Activated CD8-positive, alpha-beta memory T cell treated with anti-CD3 and anti-CD28 coated beads, Interleukin-2, amount 50 U/mL, for 24 hours (primary cell): ENCODE measurements around the gene TESK2.
"Not testable (repeated sequence)": the region's sequence is repeated elsewhere in the genome, so short reads cannot be mapped to it uniquely, and the experiment has no call there.

Experiments
- DNase-seq: peaks from one replicate; pipeline ENCODE4 v3.0.0-alpha.2; 2020; ENCODE audit errors: extremely low read depth

Gene TESK2, protein sequence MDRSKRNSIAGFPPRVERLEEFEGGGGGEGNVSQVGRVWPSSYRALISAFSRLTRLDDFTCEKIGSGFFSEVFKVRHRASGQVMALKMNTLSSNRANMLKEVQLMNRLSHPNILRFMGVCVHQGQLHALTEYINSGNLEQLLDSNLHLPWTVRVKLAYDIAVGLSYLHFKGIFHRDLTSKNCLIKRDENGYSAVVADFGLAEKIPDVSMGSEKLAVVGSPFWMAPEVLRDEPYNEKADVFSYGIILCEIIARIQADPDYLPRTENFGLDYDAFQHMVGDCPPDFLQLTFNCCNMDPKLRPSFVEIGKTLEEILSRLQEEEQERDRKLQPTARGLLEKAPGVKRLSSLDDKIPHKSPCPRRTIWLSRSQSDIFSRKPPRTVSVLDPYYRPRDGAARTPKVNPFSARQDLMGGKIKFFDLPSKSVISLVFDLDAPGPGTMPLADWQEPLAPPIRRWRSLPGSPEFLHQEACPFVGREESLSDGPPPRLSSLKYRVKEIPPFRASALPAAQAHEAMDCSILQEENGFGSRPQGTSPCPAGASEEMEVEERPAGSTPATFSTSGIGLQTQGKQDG

DNA sequence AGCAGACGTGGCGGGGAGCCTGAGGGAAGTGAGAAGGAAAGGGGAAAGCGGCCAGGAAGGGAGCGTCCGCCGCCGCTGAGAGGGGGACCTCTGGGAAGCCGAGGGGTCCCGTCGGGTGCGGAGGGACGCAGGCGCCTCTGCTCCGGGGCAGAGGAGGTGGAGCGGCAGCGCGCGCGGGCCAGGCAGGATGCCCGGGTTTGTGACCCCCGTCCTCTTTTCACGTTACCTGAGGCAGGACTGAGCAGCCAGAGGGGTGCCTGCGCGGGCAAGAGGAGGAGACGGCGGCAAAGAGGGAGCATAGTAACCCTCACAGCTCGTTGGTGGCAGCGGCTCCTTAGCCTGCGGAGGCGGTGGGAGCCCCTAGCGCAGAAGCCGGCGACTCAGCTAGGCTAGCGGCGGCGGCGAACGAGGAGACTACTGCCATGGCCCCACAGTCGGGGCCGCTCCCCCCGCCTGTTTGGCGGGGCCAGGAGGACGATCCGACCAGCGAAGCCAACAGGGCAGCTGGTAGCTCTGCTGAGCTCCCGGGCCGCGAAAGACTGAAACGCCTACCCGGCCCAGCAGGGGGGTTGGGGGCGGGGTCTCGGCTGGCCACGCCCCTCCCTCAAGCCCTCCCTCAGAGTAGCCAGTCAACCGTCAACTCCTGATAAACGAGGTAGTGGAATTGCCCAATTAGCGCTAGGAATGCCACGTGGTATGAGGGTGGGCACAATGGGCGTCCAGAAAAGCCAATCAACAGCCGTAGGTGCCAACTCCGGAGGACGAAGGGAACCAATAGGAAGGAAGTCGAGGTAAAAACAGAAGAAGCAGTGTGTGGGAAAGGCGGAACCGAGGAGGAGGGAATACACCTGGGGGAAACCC is at the start of gene TESK2:
Gene TESK2, minus strand, starts transcription at position 538 of the 861 bp plus-strand sequence. CDS start 33,378 bp downstream, outside the sequence.
- peak; percentile 89 for DNase-seq

DNA sequence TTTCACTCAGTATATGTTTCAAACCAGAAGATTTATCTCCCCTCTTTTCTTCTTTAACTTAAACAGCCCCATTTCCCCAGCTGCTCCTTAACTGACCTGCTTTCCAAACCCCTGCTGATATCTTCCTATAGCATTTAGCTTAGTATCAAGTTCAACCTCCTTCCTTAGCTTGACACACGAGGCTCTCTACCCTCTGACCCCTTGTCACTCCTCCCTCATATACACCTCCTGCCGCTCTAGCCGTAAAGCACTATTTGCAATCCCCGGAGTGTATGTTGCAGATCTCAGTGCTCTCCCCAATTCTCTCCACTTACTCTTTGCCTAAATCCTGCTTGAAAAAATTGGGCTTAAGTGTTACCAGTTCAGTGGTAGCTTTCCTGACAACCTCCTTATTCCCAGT is 45.9 kb upstream of the TESK2 start:
- no peak for DNase-seq

DNA sequence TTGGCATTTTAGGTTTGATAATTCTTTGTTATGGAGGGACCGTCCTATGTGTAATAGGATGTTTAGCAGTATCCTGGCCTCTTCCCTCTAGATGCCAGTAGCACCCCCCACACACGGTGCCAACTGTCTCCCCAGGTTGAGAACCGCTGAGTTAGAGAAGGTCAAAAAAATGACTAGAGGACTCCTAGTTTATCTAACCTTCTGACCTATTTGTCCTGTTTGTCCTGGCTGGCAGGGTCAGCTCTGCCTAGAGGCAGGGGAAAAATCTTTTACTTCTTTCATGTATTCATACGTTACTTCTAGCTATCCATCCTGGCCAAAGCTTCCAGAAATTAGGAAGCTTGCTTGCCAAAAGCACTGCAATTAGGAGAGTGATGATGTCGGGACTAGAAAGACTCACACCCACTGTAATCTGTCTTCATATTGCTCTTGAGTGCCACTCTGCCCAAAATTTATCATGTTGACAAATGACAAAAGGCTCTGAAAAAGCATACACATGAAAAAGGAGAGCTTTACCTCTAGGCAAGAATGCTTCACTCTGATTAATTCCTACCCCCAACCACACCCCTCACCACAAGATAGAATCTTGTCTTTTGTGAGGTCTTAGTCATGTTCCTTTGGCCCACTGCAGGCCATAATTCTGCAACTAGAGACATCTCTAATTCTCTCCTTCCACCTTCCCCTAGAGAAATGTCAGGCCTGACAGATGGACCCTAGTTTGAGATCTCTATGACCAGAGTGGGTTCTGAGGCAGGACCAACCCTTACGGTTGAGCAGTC is 45.2 kb upstream of the TESK2 start:
- no peak for DNase-seq

DNA sequence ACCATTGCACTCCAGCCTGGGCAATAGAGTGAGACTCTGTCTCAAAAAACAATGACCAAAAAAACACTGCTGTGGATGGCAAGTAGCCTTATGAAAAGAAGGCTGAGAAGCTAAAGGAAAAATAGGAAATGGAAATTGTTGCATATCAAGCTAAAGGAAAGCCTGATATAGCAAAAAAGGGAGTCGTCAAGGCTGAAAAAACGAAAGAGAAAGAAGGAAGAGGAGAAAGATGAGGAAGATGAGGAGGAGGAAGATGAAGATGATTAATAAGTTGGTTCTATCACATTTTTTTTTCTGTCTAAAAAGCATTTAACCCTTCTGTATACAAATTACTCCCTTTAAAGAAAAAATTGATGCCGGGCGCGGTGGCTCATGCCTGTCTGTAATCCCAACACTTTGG is 40.9 kb upstream of the TESK2 start:
- DNase-seq = no peak

DNA sequence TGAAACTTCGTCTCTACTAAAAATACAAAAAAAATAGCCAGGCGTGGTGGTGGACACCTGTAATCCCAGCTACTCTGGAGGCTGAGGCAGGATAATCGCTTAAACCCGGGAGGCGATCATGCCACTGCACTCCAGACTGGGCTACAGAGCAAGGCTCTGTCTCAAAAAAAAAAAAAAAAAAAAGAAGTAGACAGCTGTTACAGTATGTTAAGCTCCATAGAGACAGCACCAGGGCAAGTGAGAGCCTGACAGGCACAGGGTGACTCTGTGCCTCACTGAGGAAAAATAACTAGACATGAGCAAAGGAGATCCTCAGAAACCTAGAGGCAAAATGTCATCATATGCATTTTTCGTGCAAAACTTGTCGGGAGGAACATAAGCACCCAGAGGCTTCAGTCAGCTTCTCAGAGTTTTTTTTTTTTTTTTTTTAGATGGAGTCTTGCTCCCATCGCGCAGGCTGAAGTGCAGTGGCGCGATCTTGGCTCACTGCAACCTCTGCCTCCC is 39.7 kb upstream of the TESK2 start:
- no peak for DNase-seq

DNA sequence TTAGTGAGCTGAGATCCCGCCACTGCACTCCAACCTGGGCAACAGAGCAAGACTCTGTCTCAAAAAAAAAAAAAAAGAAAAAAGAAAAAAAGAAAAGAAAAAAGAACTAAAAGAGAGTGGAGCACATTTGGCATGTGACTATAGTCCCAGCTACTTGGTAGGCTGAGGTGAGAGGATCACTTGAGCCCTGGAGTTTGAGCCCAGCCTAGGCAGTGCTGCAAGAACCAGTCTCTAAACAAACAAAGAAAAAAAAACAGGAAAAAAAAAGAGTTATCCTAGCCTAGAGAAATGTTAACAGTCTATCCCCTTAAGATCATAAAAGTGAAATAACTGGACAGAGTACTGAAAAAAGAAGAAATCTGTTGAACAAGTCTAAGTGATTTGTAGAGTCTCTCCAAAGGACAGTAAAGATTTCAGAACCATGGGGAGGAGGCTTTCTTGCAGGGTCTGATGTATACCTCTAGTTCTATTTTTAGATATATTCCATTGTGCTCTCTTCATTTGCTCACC is 35.2 kb upstream of the TESK2 start:
- no peak for DNase-seq

DNA sequence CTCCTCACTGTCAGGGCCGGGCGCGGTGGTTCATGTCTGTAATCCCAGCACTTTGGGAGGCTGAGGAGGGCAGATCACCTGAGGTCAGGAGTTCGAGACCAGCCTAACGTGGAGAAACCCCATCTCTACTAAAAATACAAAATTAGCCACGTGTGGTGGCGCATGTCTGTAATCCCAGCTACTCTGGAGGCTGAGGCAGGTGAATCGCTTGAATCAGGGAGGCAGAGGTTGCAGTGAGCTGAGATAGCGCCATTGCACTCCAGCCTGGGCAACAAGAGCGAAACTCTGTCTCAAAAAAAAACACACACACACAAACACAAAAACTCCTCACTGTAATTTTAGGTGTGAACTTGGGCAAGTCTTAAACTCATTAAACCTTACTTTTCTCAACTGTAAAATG is 33.0 kb upstream of the TESK2 start:
- not testable (repeated sequence) for DNase-seq

DNA sequence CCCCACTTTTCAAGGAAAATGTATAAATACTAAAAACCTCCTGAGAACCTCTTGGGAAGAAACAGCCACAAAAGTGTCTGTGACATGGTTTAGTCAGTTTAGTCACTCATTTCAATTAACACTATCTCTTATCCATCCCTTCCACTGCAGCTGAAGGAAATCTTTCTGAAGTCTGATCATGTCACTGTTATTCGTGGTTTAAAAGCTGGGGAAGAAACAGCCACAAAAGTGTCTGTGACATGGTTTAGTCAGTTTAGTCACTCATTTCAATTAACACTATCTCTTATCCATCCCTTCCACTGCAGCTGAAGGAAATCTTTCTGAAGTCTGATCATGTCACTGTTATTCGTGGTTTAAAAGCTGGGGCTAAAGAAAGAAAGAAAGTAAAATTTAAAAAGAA is 32.6 kb upstream of the TESK2 start:
- DNase-seq = not testable (repeated sequence)

DNA sequence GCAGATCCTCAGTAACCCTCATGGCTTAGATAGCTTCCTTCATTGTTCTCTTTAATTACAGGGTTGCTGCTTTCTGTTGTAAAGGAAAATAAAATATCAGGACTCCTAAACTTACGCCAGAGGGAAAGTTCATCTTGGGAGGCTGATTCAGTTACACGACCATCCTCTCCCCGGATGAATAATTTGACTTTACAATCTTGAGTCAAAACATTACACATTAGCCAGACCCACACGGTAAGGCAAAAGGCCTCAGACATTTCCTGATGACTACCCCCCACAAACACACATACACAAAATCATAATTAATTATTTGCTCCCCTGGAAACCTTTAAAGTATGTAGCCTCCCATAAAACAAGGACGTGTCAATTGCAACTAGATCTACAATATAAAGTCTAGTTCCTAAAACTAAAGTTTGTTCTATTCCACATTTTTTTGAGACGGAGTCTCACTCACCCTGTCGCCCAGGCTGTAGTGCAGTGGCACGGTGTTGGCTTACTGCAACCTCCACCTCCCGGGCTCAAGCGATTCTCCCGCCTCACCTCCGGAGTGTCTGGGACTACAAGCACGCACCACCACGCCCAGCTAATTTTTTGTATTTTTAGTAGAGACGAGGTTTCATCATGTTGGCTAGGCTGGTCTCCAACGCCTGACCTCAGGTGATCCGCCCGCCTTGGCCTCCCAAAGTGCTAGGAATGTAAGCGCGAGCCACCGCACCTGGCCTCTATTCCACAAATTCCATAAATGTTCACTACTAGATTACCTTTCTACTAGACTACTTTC is 31.6 kb upstream of the TESK2 start:
- no peak for DNase-seq

DNA sequence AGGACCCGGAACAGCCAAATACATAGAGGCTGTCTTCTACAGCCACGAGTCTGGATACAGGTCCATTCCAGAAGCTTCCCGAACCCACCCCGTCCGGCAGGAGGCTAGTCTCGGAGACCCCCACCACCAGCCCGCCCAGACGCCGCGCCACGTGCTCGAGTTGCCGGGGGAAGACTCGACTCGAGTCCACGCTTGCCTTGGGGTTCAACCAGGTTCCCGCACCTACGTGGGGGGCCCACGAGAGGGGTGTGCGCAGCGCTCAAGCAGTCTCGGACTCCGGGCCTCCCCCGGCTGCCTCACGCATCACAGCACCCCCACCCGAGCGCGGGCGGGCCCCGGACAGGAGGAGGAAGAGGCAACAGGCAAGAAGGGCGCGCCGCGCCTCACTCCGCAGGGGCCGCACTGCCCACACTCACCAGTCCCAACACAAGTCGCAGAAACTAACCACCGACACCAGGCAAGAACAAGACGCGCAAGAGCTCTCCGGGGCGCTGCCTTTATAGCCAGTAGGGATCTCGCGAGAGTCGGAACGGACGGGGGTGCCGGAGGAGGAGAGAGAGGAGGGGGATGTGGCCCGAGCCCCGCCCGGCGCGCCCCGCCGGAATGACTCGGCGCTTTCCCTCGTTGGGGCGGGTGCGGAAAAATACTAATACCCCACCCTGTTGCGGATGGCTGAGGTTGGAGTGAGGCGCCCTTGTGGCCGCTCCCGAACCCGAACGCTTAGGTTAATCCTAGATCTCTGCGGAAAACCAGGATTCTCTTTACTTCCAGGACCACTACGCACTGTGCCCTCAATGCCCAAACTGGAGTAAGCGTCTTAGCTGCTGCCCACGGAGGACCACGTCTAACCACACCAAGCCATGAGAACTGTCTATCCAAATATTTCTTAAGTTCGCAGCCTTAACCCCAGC is 30.7 kb upstream of the TESK2 start, which contains the start of gene PRDX1:
Gene PRDX1, minus strand, starts transcription at position 472 of the 911 bp plus-strand sequence. CDS start 2,841 bp downstream, outside the sequence.
- peak; percentile 93 for DNase-seq

DNA sequence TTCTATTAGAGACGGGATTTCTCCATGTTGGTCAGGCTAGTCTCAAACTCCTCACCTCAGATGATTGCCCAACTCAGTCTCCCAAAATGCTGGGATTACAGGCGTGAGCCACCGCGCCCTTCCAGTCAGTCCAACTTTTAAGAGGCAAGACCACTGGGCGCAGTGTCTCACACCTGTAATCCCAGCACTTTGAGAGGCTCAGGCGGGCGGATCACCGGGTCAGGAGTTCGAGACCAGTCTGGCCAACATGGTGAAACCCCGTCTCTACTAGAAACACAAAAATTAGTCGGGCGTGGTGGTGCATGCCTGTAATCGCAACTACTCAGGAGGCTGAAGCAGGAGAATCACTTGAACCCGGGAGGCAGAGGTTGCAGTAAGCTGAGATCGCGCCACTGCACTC is 28.8 kb upstream of the TESK2 start:
- not testable (repeated sequence) for DNase-seq

DNA sequence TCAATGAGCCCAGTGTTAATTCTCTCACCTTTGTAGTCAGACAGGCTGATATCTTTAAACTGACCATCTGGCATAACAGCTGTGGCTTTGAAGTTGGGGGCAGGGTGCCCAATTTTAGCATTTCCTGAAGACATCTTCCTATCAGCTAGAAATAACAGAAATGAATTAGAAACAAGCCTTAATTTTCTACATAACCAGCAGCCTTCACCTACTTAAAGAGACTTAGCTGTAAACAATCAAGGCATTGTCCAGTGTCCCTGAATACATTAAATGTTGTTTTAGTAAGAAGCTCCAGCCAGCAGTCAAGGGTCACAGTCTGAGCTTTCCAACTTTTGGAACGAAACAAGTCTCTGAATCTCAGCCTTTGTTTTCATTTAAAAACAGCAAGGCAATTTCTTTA is 27.9 kb upstream of the TESK2 start:
- no peak for DNase-seq

DNA sequence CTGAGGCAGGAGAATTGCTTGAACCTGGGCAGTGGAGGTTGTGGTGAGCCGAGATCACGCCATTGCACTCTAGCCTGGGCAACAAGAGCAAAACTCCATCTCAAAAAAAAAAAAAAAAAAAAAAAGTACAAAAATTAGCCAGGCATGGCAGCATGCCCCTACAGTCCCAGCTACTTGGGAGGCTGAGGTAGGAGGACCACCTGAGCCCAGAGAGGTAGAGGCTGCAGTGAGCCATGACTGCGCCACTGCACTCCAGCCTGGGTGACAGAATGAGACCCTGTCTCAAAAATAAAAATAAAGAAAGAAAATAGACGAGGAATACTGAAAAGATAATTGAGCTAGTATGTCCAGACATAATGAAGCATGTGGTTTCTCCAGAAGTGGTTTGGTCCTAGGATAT is 27.4 kb upstream of the TESK2 start:
- not testable (repeated sequence) for DNase-seq

DNA sequence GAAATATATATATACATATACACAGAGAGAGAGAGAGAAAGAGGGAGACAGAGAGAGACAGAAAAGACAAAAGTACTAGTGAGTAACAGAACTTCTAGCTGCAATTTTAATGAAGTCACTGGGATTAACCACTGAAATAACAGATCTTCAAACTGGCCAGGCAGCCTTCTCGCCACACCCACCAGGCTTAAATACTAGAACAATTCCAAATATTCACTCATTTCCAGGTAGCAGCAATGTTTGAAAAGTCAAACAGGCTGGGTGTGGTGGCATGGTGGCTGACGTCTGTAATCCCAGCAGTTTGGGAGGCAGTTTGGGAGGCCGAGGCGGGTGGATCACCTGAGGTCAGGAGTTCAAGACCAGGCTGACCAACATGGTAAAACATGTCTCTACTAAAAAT is 25.5 kb upstream of the TESK2 start:
- DNase-seq = no peak

DNA sequence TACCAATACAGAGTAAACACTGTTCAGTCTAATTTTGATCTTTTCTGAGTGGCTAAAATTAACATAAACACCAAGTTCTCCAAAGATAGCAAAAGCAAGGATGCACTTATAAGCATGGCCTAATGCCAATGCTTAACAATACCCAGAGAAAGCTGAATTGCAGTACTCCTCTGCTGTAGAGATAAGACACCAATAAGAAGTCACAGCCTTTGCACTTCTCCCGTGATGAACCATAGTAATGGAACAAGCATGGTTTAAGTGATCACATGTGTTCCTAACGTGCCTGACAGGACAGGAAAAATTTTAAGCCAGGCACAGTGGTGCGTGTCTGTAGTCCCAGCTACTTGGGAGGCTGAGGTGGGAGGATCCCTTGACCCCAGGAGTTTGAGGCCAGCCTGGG is 25.1 kb upstream of the TESK2 start:
- DNase-seq = no peak

DNA sequence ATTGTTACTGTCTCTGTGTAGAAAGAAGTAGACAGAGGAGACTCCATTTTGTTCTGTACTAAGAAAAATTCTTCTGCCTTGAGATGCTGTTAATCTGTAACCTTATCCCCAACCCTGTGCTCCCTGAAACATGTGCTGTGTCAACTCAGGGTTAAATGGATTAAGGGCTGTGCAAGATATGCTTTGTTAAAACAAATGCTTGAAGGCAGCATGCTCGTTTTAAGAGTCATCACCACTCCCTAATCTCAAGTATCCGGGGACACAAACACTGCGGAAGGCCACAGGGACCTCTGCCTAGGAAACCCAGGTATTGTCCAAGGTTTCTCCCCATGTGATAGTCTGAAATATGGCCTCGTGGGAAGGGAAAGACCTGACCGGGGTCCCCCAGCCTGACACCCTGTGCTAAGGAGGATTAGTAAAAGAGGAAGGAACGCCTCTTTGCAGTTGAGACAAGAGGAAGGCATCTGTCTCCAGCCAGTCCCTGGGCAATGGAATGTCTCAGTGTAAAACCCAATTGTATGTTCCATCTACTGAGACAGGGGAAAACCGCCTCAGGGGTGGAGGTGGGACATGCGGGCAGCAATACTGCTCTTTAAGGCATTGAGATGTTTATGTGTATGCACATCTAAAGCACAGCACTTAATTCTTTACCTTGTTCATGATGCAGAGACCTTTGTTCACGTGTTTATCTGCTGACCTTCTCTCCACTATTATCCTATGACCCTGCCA is 22.7 kb upstream of the TESK2 start:
- DNase-seq = not testable (repeated sequence)

DNA sequence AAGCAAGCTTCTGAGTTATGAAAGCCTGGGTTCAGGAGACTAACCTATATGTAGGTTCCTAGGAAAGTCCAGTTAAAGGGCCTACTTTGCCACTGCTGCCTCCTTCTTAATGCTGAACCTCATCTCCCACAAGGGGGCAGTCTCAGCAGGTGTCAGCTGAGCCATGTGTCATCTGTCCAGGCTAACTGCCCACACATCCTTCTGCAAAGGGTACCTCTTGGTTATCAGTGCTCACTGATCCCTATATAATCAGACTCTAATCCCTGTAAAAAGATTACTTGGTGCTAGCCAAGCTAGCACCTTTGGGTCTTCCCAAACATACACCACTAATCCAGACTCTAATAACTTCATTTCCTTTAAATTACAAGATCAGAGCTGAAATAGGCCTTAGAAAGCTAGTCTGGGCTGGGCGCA is 21.7 kb upstream of the TESK2 start:
- peak; percentile 36 for DNase-seq

DNA sequence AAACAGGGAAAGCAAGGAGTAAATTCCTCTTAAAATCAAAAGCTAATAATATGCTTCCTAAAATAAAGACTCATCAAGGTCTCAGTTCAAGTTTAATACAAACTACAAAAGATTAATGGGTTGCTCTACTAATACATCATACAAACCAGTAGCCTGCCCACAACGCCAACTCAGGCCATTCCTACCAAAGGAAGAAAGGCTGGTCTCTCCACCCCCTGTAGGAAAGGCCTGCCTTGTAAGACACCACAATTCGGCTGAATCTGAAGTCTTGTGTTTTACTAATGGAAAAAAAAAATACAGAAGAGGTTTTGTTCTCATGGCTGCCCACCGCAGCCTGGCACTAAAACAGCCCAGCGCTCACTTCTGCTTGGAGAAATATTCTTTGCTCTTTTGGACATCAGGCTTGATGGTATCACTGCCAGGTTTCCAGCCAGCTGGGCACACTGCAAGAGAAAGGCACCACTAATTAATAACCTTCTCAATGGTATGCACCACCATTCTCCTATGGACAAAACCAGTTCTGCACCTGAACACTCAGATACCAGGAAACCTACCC is 20.1 kb upstream of the TESK2 start:
- no peak for DNase-seq
